GM21360 (cell line): ENCODE data around the gene PAK6.

ENCODE experiments used
- ATAC-seq: cut with Tn5 transposase; IDR thresholded peaks from one replicate; pipeline ENCODE4 v1.9.1; 2021; ENCODE audit warnings: mild to moderate bottlenecking, moderate library complexity; ENCODE audit not compliant: unreplicated experiment

PAK6 gene

GRCh38 chr15:40290545-40290917 is 51.7 kb downstream of the PAK6 start:
- ATAC-seq = no peak

DNA sequence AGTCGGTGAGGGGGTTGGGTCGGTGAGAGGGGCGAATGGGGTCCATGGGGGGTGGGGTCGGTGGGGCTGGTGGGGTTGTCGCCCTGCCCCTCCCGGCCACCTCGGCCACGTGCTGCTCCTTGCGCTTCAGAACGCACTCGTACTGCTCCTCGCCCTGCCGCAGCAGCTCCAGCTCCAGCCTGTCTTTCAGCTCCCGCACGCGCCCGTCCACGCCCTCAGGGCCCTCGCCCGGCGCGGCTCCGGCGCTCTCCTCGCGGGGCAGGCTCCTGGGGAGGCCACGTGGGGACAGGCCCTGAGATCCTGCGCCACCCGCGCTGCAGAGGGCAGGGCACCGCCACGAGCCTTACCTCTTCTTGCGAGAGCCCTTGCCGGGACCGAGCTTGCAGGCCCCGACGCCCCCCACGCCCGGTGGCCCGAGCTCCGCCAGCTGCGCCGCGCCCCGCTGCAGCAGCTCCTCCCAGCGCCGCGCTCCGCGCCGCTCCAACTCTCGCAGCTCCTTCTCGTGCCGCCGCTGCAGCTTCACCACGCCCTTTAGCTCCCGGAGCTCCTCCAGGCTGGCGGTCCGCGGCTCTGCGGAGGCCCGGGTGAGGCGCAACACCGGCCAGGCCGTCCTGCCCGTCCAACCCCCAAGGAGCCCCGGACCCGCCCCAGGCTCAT is 52.2 kb downstream of the PAK6 start:
- no peak for ATAC-seq

DNA sequence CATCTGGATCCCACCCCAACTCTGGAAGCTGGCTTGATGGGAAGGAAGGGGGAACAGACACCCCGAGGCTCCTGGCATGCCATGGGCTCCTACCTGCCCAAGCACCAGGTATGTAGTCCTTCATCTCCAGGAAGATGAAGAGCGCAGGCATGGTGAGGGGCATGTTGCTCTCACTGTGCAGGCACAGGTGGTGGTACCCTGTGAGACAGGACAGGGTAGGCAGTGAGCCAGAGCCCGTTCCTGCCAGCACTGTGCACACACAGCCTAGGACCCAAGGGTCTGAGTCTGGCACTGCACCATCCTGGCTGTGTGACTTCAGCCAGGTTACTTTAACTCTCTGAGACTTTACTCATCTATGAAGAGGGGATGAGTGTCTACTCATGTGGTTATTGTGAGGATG is 53.4 kb downstream of the PAK6 start:
- ATAC-seq = no peak

GRCh38 chr15:40293006-40293405 is 54.1 kb downstream of the PAK6 start:
- ATAC-seq = no peak

DNA sequence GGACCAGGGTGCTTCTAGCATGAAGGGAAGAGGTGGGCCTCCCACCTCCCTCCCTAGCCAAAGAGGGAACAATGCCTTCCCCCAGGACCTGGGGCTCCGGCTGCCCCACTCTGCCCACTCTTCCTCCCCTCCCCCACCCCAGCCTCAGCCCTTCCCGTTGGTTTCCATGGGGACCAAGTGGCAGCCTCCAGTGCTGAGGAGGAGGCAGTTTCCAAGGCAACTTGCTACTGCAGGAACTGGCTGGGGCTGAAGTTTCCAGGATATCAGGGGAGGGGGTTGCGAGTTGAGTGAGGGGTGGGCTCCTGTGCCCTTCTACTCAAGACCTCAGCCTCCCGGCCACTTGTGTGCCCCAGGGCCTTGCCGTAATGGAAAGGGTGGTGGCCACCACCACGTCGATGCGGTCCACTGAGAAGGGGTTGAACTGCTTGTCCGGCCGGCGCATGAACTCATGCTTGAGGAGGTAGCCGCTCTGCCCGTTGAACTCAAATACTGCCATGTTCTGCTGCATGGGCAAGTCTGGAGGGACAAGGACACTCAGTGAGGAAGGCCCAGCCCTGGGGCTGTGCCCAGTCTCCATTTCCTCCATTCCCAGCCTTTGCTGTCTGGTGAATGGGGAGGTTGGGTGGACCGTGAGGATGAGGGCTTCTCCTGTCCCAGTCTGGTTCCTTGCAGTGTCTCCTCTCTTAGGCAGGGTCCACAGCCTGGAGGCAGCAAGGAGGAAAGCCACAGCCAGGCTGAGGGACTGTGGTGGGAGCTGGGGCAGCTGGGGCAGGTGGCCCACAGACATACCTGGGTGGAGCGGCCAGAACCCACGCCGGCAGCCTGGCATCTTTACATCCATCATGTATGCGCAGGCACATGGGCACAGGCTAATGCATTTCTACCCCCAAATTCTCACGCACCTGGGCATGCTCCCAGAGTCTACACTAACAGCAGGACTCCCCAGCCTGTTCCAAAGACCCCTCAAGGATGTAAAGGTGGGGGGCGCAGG is 55.3 kb downstream of the PAK6 start:
- ATAC-seq = no peak

DNA sequence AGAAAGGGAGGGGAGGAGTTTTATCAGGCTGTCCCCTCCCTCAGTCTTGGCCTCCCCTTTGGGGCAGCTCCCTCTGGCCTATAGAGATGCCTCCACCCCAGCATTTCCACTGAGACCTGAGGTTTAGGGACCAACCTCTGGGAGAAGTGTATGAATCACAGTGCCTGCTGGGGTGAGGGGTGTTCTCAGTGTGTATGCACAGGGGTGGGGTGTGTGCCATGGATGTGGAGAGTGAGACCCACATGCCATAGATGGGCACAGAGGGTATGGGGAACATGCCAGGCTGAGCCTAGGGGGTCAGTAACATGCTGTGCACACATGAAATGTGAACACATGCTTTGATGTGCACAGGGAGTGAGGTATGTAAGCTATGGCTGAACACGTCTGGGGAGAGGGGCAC is 56.4 kb downstream of the PAK6 start:
- no peak for ATAC-seq

DNA sequence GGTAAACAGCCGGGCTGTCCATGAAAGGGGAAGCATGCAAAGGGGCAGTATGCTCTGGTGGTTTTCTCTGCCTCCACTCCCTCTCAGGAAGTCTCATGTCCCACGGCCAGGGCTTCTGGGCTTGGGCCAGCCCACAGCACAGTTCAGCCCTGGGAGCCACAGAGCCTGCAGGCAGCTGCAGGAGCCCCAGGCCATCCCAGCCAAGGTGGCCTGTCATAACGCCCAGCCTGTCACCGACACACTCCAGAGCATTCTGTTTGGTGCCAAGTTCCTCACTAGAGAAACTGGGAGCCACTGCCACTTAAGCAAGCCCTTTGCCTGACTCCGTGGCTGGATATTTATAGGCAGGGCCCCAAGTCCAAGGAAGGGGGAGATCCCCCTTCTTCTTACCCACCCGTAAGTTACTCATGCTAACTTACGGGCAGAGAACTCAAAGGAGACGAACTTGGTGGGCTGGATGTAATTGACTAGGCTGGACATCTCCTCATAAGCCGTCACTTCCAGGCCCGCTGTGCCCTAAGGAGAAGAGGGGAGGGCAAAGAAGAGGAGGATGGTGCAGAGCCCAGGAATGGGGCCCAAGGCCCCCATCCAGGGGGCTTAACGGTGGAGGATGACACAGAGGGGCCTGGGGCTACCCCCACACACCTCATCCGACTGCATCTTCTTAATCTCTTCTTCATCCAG is 57.2 kb downstream of the PAK6 start:
- ATAC-seq = no peak

DNA sequence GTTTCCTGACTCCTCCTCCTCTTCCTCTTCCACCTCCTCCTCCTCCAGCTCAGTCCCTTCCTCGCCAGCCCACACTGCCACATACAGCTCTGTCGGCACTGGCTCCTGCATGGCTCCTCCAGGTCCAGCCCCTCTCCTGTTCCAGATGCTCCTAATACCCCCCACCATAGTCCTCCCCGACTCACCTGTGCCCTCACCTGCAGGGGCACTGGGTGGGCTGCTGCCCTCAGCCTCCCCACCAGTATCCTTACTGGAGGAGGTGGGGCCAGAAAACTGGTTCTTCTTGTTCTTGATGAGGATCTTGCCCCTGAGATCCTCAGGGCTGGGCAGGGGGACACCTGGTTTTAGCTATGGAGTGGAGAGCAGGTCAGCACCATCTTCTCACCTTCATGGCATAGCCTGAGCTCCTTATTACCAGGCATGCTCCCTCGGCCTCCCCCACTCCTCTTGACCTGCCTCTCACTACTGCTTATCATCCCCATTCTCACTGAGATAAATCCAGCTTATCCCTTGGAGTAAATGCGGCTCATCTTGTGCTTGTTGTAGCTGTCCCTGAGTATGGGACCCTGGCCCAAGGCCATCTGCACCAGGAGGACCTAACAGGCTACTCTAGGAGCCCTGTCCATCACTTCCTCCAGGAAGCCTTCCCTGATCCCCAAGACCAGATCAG is 57.8 kb downstream of the PAK6 start:
- no peak for ATAC-seq

- ATAC-seq = no peak
These were observed 58.5 kb downstream of the PAK6 start for GRCh38 chr15:40297356-40297755.

- no peak for ATAC-seq
These were observed 59.5 kb downstream of the PAK6 start for GRCh38 chr15:40298216-40298935.

DNA sequence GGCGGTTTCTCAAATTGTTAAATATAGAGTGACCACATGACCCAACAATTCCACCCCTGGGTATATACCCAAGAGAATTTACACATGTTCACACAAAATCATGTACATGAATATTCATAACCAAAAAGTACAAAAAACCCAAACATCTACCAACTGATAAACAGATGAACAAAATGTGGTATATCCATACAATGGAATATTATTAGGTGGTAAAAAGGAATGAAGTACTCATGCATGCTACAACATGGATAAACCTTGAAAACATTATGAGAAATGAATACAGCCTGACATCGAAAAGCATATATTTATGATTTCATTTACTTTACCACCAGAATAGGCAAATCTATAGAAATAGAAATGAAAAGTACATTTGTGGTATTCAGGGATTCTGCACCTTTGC is 61.5 kb downstream of the PAK6 start:
- ATAC-seq = no peak

DNA sequence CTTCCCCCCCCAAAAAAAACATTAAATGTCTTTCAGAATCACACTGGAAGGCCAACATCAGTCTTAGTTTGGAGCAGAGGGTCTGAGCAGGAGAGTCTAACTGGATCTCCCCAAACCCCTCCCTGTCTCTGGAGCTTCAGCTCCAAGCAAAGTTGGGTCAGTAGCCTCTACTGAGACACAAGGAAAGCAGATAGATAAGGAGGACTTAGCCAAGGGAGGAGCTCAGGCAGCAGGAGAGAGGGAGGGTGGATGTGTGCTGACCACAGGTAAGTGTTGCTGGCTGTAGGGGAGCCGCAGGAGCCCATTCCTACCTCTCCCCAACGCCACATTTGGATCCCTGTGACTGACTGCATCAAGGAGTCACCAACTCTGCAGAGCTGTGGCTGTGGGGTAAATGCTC is 61.9 kb downstream of the PAK6 start:
- no peak for ATAC-seq

- no peak for ATAC-seq
These were observed 62.8 kb downstream of the PAK6 start for GRCh38 chr15:40301467-40302179.

DNA sequence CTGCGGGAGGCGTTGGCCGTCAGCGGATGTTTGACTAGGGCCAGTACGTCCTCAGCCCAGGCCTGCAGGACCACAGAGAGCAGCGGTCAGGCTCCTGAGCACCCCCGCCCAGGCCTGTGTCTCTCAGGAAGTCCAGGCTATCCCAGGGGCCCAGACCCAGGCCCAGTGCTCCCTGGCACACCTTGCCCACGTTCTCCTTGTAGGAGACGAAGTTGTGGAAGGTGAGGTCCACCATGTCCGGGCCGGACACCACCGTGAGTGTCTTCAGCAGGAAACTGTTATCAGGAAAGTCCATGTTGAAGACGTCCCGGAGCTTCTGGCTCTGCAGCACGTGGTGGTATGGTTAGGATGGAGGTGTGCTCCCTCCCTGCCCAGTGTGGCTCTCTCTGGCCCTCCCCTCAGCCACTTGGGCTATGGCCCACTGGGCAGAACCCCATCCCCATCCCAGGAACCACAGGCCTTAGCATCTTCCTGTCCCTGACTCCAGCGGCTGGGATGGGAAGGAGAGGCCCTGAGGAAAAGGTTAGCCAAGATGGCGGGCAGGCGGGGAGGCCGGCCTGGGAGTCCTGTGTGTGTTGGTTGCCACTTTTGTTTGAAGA is 63.5 kb downstream of the PAK6 start:
- ATAC-seq = no peak

- no peak for ATAC-seq
These were observed 64.1 kb downstream of the PAK6 start for GRCh38 chr15:40302981-40303380.

DNA sequence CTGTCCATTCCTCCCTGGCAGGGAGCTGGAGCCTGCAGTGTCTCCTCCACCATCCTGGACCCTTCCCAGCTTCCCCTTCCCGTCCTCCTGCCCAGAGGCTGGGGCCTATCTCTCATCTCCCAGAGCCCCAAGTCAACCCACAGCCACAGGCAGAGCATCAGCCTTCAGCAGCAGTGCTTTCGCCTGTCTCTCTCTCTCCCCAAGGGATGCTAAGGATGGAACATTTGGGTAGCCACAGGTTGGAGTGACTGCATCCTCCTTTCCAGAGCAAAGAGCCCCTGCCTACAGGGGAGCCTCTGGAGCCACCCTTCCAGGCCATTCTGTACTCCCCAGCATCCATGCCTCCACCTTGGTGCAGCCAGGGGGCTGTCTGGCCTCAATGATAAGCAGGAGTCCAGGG is 64.7 kb downstream of the PAK6 start:
- no peak for ATAC-seq

GRCh38 chr15:40305281-40305680 is 66.4 kb downstream of the PAK6 start:
- ATAC-seq = no peak

GRCh38 chr15:40306371-40306770 is 67.5 kb downstream of the PAK6 start:
- ATAC-seq = no peak

DNA sequence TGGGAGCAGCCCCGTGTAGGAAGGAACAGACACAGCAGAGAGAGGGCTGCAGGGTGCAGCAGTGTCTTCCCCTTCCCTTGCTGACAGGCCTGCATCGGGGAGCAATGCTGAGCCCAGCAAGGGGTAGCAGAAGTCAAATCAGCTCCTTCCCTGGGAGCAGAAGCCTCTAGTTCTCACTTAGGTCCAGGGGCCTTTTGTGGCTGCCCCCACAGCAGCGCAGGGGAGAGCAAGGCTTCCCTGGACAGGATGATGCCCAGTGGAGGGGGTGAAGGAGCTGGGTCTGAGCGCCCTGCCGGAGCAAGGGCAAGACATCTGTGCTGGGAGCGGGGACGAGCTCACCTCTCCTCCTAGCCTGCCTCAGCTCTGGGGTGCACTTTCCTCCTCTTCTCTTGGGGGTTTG is 68.0 kb downstream of the PAK6 start:
- no peak for ATAC-seq
